Heart left ventricle (tissue), 16 donors: ENCODE data around the gene WRAP73. TPM values are rescaled to one million over a fixed set of nuclear protein-coding genes. Genes with fewer than 3 reads are reported as not detected.

ENCODE experiments used
- ATAC-seq, 4 donors: fragments of 200-7000 bp; cut with Tn5 transposase; one replicate each; pipeline ENCODE4 v1.9.1; 2020 to 2022; ENCODE audit warnings: moderate library complexity in 4 of 4, mild to moderate bottlenecking in 3 of 4, moderate number of reproducible peaks in 1 of 4
- DNase-seq, 5 donors: peaks; one replicate each; pipeline ENCODE4 v3.0.0-alpha.2; 2020
- H3K27ac ChIP-seq, 12 donors: fragments of 200-600 bp; sonication (generic) in 4 of 12; one replicate each; pipeline versions ENCODE4 v1.5.0 to v1.8.0; 2016 to 2022; ENCODE audit warnings: mild to moderate bottlenecking in 2 of 12
- H3K27me3 ChIP-seq, 9 donors: fragments of 200-600 bp; sonication (generic) in 2 of 9; one replicate each; pipeline versions ENCODE4 v1.5.1 to v1.8.0; 2016 to 2022; ENCODE audit warnings: mild to moderate bottlenecking in 3 of 9
- H3K36me3 ChIP-seq, 9 donors: fragments of 200-600 bp; sonication (generic) in 2 of 9; one replicate each; pipeline versions ENCODE4 v1.5.0 to v1.8.0; 2018 to 2022; ENCODE audit warnings: mild to moderate bottlenecking in 2 of 9
- H3K4me1 ChIP-seq, 12 donors: fragments of 200-600 bp; sonication (generic) in 4 of 12; one replicate each; pipeline versions ENCODE4 v1.5.0 to v1.8.0; 2016 to 2022; ENCODE audit warnings: mild to moderate bottlenecking in 3 of 12
- H3K4me3 ChIP-seq, 12 donors: fragments of 200-600 bp; sonication (generic) in 4 of 12; one replicate each; pipeline versions ENCODE4 v1.5.0 to v1.8.0; 2017 to 2022; ENCODE audit warnings: mild to moderate bottlenecking in 9 of 12, moderate library complexity in 4 of 12
- H3K9me3 ChIP-seq, 12 donors: fragments of 200-600 bp; sonication (generic) in 4 of 12; one replicate each; pipeline versions ENCODE4 v1.5.0 to v1.8.0; 2016 to 2022; ENCODE audit warnings: mild to moderate bottlenecking in 1 of 12
- CTCF ChIP-seq, 12 donors: fragments of 200-600 bp; sonication (generic) in 4 of 12; IDR thresholded peaks; one replicate each; pipeline versions ENCODE4 v1.5.0 to v1.8.0; 2018 to 2022; ENCODE audit warnings: antibody characterized with exemption in 12 of 12, mild to moderate bottlenecking in 5 of 12
- POLR2A ChIP-seq, 2 donors: fragments of 450-650 bp; IDR thresholded peaks; one replicate each; pipeline ENCODE4 v1.6.1; 2017; ENCODE audit warnings: antibody characterized with exemption in 2 of 2, mild to moderate bottlenecking in 2 of 2, moderate library complexity in 2 of 2
- WGBS, 4 donors: extraction: QIAGEN DNeasy Blood & Tissue Kit in 2 of 4; methylation state at CpG; one replicate each; pipeline versions ENCODE4 v1.1.5 to v1.1.7; 2013 to 2018; 5-methylcytosine and 5-hydroxymethylcytosine counted together
- intact Hi-C, 10 donors: fragments of 100-400 bp; cut with DNase I; formaldehyde crosslinking; loops; one replicate each; pipeline versions ENCODE4 v1.11.1 to v1.14.2; 2022
- long read RNA-seq, 3 donors: library from polyadenylated mRNA; unstranded; transcript quantifications; one replicate each; pipeline ENCODE4 v2.0.0, GENCODE V29; 2020 to 2021
- polyA plus RNA-seq, 2 donors: library from polyadenylated mRNA; stranded (reverse); fragments of 200-250 nt; gene quantifications; one replicate each; pipeline ENCODE4 v1.2.3, GENCODE V29; 2013
- total RNA-seq, 9 donors: library from RNA; depleted of rRNA in 2 of 9; stranded (reverse); fragments of >200 nt in 2 of 9; fragmentation: NEBNext Ultra II Directional in 3 of 9; extraction: Animal tissue kit (Norgen Biotek cat#: 25700) in 3 of 9; gene quantifications; one replicate each; pipeline versions ENCODE4 v1.1.0 to v1.2.4, GENCODE V29; 2016 to 2023
- donor health status: ischemic (EF 13 %, LVEDD 7.1; RV severe dilation, severe dysfunction).
- donor health status: healthy with polysubstance abuse.
- donor health status: DM: no; HTN: yes; CAD: no.
- donor health status: DM: no; HTN: no; CAD: no.
- donor health status: ischemic (EF 25% LVEDD 6.9; RV normal size, moderate dysfunction).
- donor health status: ischemic (EF 25% LVEDD 5.7; RV mildly dilated, moderate dysfunction).
- donor health status: healthy.
- donor health status: DM: yes; HTN: yes; CAD: no.
- donor health status: ischemic (EF 35%, LVEDD 5.7; RV mildly dilated, moderate dysfunction).
- donor health status: nonischemic (EF 11% LVEDD 7.7; RV severe dilation, severe dysfunction).
- donor health status: DM: yes; HTN: yes; CAD: no.
- donor health status: PGD.
- donor health status: ischemic (EF 29% LVEDD 5.4; RV normal size, mild dysfunction).
- donor health status: nonischemic (EF 23%, LVEDD 6.1; RV moderate dilation, normal function).

WRAP73 gene, protein sequence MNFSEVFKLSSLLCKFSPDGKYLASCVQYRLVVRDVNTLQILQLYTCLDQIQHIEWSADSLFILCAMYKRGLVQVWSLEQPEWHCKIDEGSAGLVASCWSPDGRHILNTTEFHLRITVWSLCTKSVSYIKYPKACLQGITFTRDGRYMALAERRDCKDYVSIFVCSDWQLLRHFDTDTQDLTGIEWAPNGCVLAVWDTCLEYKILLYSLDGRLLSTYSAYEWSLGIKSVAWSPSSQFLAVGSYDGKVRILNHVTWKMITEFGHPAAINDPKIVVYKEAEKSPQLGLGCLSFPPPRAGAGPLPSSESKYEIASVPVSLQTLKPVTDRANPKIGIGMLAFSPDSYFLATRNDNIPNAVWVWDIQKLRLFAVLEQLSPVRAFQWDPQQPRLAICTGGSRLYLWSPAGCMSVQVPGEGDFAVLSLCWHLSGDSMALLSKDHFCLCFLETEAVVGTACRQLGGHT
- total RNA-seq (10 to 100 TPM in 6 of 9 donors, 1 to 10 TPM in 3; 8.5 to 21.6 (median 11.3) TPM), polyA plus RNA-seq (10 to 100 TPM in 1 of 2 donors, 1 to 10 TPM in 1; 9.3 to 18.0 TPM)
- long read RNA-seq, donor 1, transcript WRAP73-201 (12 exons, 1,665 nt): major isoform, 20 of 37 reads
- long read RNA-seq, donor 1, partial matches to known transcripts: 11 of 37 reads
- long read RNA-seq, donor 1, other reads (novel, unspliced or antisense): 5 of 37 reads
- long read RNA-seq, donor 2, transcript WRAP73-202 (11 exons, 1,998 nt): minor isoform, 7 of 122 reads
- long read RNA-seq, donor 2, transcript WRAP73-201 (12 exons, 1,665 nt): major isoform, 79 of 122 reads
- long read RNA-seq, donor 2, partial matches to known transcripts: 18 of 122 reads
- long read RNA-seq, donor 2, other reads (novel, unspliced or antisense): 18 of 122 reads
- long read RNA-seq, donor 3, transcript WRAP73-201 (12 exons, 1,665 nt): major isoform, 15 of 35 reads
- long read RNA-seq, donor 3, partial matches to known transcripts: 8 of 35 reads
- long read RNA-seq, donor 3, other reads (novel, unspliced or antisense): 8 of 35 reads

- 4 to 9% (median 5%) methylated on average over 35 to 60 of the region's 60 CpGs for WGBS, 4 donors
- TF ChIP-seq POLR2A (IDR thresholded peaks at IDR 0.05): peak; percentile 21 to 85
- TF ChIP-seq CTCF (IDR thresholded peaks at IDR 0.05): peak in 4 of 12 donors; percentile 8 to 41 (median 26)
- peak within 1 kb of the TSS; percentile 53 to 99 (median 92) for H3K4me3 ChIP-seq
- H3K36me3 ChIP-seq: peaks cover 0 to 31% (median 28%) of the 10 kb centered on the region in 9 donors
- ATAC-seq (peak; percentile 92 to 95 (median 94)), DNase-seq (peak; percentile 90 to 94 (median 93))
- intact Hi-C loops: loop anchor here in 1 of 10 donors (10.0 kb wide), 1 partner anchor 75 kb away; no protein-coding TSS in a partner anchor
- H3K27ac ChIP-seq: peak within 1 kb of the TSS in 8 of 12 donors; percentile 19 to 65 (median 56)
- peaks cover 26 to 45% (median 33%) of the 10 kb centered on the region in 9 donors for H3K27me3 ChIP-seq
- H3K9me3 ChIP-seq: no peaks in the 10 kb centered on the region
- peaks cover 6 to 45% (median 30%) of the 10 kb centered on the region in 12 donors for H3K4me1 ChIP-seq
Observed at GRCh38 chr1:3649342-3650247, at the start of gene WRAP73. WRAP73 (minus strand) TSS chr1:3650103; CDS start chr1:3649999, 104 bp downstream.

DNA sequence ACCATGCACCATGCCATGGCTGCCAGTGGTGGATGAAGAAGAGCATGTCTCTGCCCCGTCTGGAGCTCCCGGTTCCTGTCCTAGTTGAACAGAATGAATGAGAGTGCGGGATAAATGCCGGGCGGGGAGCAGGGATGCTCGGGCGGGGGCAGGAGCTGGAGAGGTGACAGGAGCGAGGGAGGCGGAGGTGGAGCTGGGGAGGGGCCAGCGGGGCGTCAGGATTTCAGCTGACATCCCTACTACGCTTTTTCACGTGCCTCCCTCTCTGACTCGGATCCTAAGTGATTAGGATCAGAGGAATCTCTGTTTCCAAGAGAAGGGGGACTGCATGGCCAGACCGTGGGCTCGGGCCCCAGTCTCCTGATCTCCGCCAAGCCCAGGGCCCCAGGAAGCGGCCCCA lies 49.7 kb upstream of the WRAP73 start:
- ATAC-seq (no peak), DNase-seq (no peak)
- Histone ChIP-seq H3K36me3 (no peaks in the 10 kb centered on the region), H3K4me1 (peaks cover 0 to 6% (median 0%) of the 10 kb centered on the region in 12 donors), H3K9me3 (no peaks in the 10 kb centered on the region), H3K4me3 (no peak overlapping the region), H3K27ac (no peak overlapping the region), H3K27me3 (peaks cover 0 to 56% (median 5%) of the 10 kb centered on the region in 9 donors)
- WGBS, 4 donors: 42 to 51% (median 45%) methylated on average over 18 of the region's 18 CpGs
- TF ChIP-seq POLR2A (IDR thresholded peaks at IDR 0.05) (no peak), CTCF (IDR thresholded peaks at IDR 0.05) (no peak)
- intact Hi-C loops: loop anchor here in 1 of 10 donors (5.0 kb wide), 1 partner anchor 103 kb away; no protein-coding TSS in a partner anchor

DNA sequence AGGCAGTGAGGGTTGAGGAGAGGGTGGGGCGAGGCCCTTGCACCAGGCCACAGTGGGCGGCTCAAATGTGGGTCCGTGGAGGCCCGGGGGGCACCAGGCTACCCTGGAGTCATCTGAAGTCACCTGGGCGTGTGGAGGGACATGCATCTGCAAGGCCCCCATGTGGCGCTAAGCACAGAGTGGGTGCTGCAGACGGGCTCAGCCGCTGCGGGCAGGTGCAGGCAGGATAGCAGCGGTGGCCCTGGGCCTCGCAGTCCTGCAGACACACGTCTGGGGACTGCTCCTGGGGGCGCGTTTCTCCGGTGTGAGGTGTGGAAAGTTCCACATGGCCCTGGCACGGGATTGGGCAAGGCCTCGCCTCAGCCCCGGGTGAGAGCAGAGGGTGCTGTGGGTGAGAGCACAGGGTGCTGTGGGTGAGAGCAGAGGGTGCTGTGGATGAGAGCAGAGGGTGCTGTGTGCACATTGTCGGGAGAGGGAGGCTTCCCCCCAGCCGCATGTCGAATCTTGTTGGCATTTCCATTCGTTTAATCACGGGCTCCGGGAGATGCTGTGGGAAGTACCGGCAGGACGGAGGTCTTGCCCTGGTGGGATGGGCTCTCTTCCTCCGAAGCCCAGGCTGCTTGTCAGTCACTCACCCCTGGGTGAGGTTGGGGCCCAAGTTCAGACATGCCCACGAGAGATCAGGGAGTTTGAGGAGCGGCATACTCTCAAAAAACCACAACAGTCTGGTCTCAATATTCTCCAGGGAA lies 48.9 kb upstream of the WRAP73 start:
- H3K4me1 ChIP-seq: peaks cover 0 to 6% (median 0%) of the 10 kb centered on the region in 12 donors
- intact Hi-C loops: loop anchor here in 1 of 10 donors (5.0 kb wide), 1 partner anchor 103 kb away; no protein-coding TSS in a partner anchor
- no peaks in the 10 kb centered on the region for H3K9me3 ChIP-seq
- no peak for ATAC-seq
- H3K27ac ChIP-seq: no peak overlapping the region
- TF ChIP-seq CTCF (IDR thresholded peaks at IDR 0.05) (no peak), POLR2A (IDR thresholded peaks at IDR 0.05) (no peak)
- peaks cover 0 to 56% (median 5%) of the 10 kb centered on the region in 9 donors for H3K27me3 ChIP-seq
- H3K36me3 ChIP-seq: no peaks in the 10 kb centered on the region
- H3K4me3 ChIP-seq: no peak overlapping the region
- no peak for DNase-seq
- WGBS, 4 donors: 87 to 91% (median 90%) methylated on average over 29 of the region's 29 CpGs
